ENCODE results near the gene LRCOL1.

LRCOL1 gene

GRCh38 chr12:132581348-132582057, 28.9 kb downstream of the LRCOL1 start:
- no peak for DNase-seq (ENCODE audit: low spot score)

GRCh38 chr12:132580701-132581292, 29.6 kb downstream of the LRCOL1 start:
- DNase-seq (ENCODE audit: low spot score): no peak

- DNase-seq (ENCODE audit: low spot score): no peak
These were observed 30.6 kb downstream of the LRCOL1 start for GRCh38 chr12:132579744-132580143.

- no peak for DNase-seq (ENCODE audit: low spot score)
These were observed 31.6 kb downstream of the LRCOL1 start for GRCh38 chr12:132578826-132579225.

GRCh38 chr12:132578118-132578517, 32.3 kb downstream of the LRCOL1 start:
- no peak for DNase-seq (ENCODE audit: low spot score)

- no peak for DNase-seq (ENCODE audit: low spot score)
These were observed 33.0 kb downstream of the LRCOL1 start for GRCh38 chr12:132577191-132577920.

- no peak for DNase-seq (ENCODE audit: low spot score)
These were observed 33.7 kb downstream of the LRCOL1 start for GRCh38 chr12:132576701-132577100.

GRCh38 chr12:132575661-132576060, 34.7 kb downstream of the LRCOL1 start:
- DNase-seq (ENCODE audit: low spot score): no peak

GRCh38 chr12:132574271-132574996, 35.9 kb downstream of the LRCOL1 start:
- DNase-seq (ENCODE audit: low spot score): no peak

GRCh38 chr12:132572801-132573760, 37.3 kb downstream of the LRCOL1 start:
- DNase-seq (ENCODE audit: low spot score): no peak

- DNase-seq (ENCODE audit: low spot score): no peak
These were observed 38.3 kb downstream of the LRCOL1 start for GRCh38 chr12:132572106-132572505.

GRCh38 chr12:132571598-132571997, 38.8 kb downstream of the LRCOL1 start:
- DNase-seq (ENCODE audit: low spot score): no peak

- DNase-seq (ENCODE audit: low spot score): no peak
These were observed 39.3 kb downstream of the LRCOL1 start for GRCh38 chr12:132571051-132571450.

- DNase-seq (ENCODE audit: low spot score): no peak
These were observed 39.7 kb downstream of the LRCOL1 start for GRCh38 chr12:132570635-132571034.

GRCh38 chr12:132569856-132570480, 40.4 kb downstream of the LRCOL1 start:
- DNase-seq (ENCODE audit: low spot score): no peak

GRCh38 chr12:132568826-132569480, 41.4 kb downstream of the LRCOL1 start:
- DNase-seq (ENCODE audit: low spot score): no peak

GRCh38 chr12:132568301-132568700, 42.1 kb downstream of the LRCOL1 start:
- no peak for DNase-seq (ENCODE audit: low spot score)

GRCh38 chr12:132566516-132567131, 43.8 kb downstream of the LRCOL1 start:
- DNase-seq (ENCODE audit: low spot score): no peak

- no peak for DNase-seq (ENCODE audit: low spot score)
These were observed 45.0 kb downstream of the LRCOL1 start for GRCh38 chr12:132565365-132565764.

- no peak for DNase-seq (ENCODE audit: low spot score)
These were observed 46.5 kb downstream of the LRCOL1 start for GRCh38 chr12:132563911-132564310.

Data from AG08396 (cell line).